Liver (tissue), 3 donors: ENCODE measurements around the gene KLHL9.
"Not testable (repeated sequence)": the region's sequence is repeated elsewhere in the genome, so short reads cannot be mapped to it uniquely, and the experiment has no call there.

ENCODE experiments used
- CTCF ChIP-seq: fragments of 150-350 bp; IDR thresholded peaks from 2 replicates; pipeline ENCODE4 v1.5.1; 2017; ENCODE audit warnings: improper control_type of control experiment, low read depth, low read length; ENCODE audit not compliant: missing input control
- EGR1 ChIP-seq, 2 donors: IDR thresholded peaks; 2 replicates each; pipeline ENCODE4 v1.6.1; 2016 to 2018; ENCODE audit warnings: antibody characterized with exemption in 2 of 2, low read depth in 2 of 2
- JUND ChIP-seq, 2 donors: IDR thresholded peaks; 2 replicates each; pipeline ENCODE4 v1.6.1; 2016; ENCODE audit warnings: antibody characterized with exemption in 2 of 2
- MAX ChIP-seq: IDR thresholded peaks from 2 replicates; pipeline ENCODE4 v1.6.1; 2016; ENCODE audit warnings: antibody characterized with exemption
- NR2F2 ChIP-seq: IDR thresholded peaks from 2 replicates; pipeline ENCODE4 v1.6.1; 2016; ENCODE audit warnings: antibody characterized with exemption
- RAD21 ChIP-seq, 2 donors: IDR thresholded peaks; 2 replicates each; pipeline ENCODE4 v1.6.1; 2016; ENCODE audit warnings: antibody characterized with exemption in 2 of 2, mild to moderate bottlenecking in 2 of 2
- REST ChIP-seq: IDR thresholded peaks from 2 replicates; pipeline ENCODE4 v1.6.1; 2016; ENCODE audit warnings: antibody characterized with exemption, mild to moderate bottlenecking
- SP1 ChIP-seq: IDR thresholded peaks from 2 replicates; pipeline ENCODE4 v1.6.1; 2018; ENCODE audit warnings: antibody characterized with exemption, mild to moderate bottlenecking
- TAF1 ChIP-seq: conservative IDR thresholded peaks from 2 replicates; pipeline ENCODE4 v1.6.1; 2016; ENCODE audit warnings: antibody characterized with exemption, mild to moderate bottlenecking
- YY1 ChIP-seq: IDR thresholded peaks from 2 replicates; pipeline ENCODE4 v1.6.1; 2016; ENCODE audit warnings: antibody characterized with exemption, mild to moderate bottlenecking
- donor health status: healthy.
- donor health status: healthy.

- not testable (repeated sequence) for TF ChIP-seq CTCF; EGR1 (IDR thresholded peaks at IDR 0.05; ENCODE audit: low read depth in 2 of 2); YY1; TAF1; JUND (IDR thresholded peaks at IDR 0.05); MAX; REST; SP1; NR2F2; RAD21 (IDR thresholded peaks at IDR 0.05)
Observed at GRCh38 chr9:21371467-21371866, 36.3 kb upstream of the KLHL9 start.
